CD4-positive, alpha-beta T cell treated with Interferon alpha-2 for 1 hour (primary cell): Measurements from ENCODE around the gene RBCK1.
"Not testable (repeated sequence)": the region's sequence is repeated elsewhere in the genome, so short reads cannot be mapped to it uniquely, and the experiment has no call there.

Experiments
- DNase-seq, 2 donors: peaks; one replicate each; pipeline ENCODE4 v3.0.0-alpha.2; 2020 to 2022

The RBCK1 gene

GRCh38 chr20:475463-476357, 67.6 kb downstream of the RBCK1 start:
- DNase-seq, result no peak

GRCh38 chr20:476561-477249, 68.6 kb downstream of the RBCK1 start:
- DNase-seq, result not testable (repeated sequence)

- no peak for DNase-seq
Observed at GRCh38 chr20:478010-478948, 70.2 kb downstream of the RBCK1 start.

GRCh38 chr20:478949-479429, 70.9 kb downstream of the RBCK1 start:
- peak; percentile 38 to 82 for DNase-seq

- DNase-seq, result no peak
Observed at GRCh38 chr20:479487-479886, 71.4 kb downstream of the RBCK1 start.

- DNase-seq, result no peak
Observed at GRCh38 chr20:480044-480443, 71.9 kb downstream of the RBCK1 start.

GRCh38 chr20:481167-481566, 73.1 kb downstream of the RBCK1 start:
- peak; percentile 11 to 60 for DNase-seq
